ENCODE data around the gene ATF6. TPM values are rescaled to one million over a fixed set of nuclear protein-coding genes. Genes with fewer than 3 reads are reported as not detected.

The ATF6 gene
- total and polyA plus RNA-seq, 2 donors (not counting 1 experiment from before 2014, with no cell fraction given) = 5.7 to 26.6 TPM

DNA sequence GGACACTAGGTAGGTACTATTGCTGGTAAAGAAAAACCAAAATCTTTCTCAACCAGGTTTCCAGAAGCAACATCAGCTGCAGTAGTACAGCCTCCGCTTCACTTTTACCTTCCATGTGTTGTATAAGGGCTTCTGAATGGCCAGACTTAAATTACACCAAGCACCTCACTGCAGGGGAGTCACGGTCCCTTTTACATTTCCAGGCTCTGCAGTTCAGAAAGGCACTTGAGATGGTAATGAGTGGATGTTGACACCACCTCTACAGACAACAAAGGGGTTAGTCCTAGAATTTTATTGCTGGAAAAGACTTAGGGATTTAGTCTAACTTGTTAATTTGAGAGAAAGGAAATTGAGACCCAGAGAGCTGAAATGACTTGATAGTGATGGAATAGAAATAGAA is 28.5 kb upstream of the ATF6 start:
- no peaks in the 10 kb centered on the region for H3K79me2 ChIP-seq (ENCODE audit: control insufficient read depth, insufficient read depth, low read length)
- no peak overlapping the region for H3K9ac ChIP-seq (ENCODE audit: low read length)
- H3K9me3 ChIP-seq (ENCODE audit: control extremely low read depth in 1 of 3, control insufficient read depth in 2 of 3, insufficient read depth in 1 of 3, low read length in 2 of 3) = no peaks in the 10 kb centered on the region
- TF ChIP-seq EZH2 (IDR thresholded peaks at IDR 0.05; ENCODE audit: borderline replicate concordance, insufficient read depth, low read depth, low read length, poor library complexity, severe bottlenecking) = no peak
- TF ChIP-seq CTCF (IDR thresholded peaks at IDR 0.05) = no peak
- peaks cover 41% of the 10 kb centered on the region for H3K4me1 Mint-ChIP-seq
- H3K27ac Mint-ChIP-seq = peak overlapping the region; percentile 53
- CTCF ChIA-PET = interaction anchor here (0.9 to 7.9 kb wide), 14 partner anchors 8 to 263 kb away, joined by 3 to 142 read pairs (median 6); partner anchors contain the start of genes DUSP12, FCRLA and FCRLB
- ATAC-seq (ENCODE audit: low read depth) (no peak), DNase-seq (no peak)
- intact Hi-C loops (cut with micrococcal nuclease) = no loop called here
- no peak overlapping the region for H3K4me3 ChIP-seq (ENCODE audit: control extremely low read depth in 1 of 5, extremely low read depth in 1 of 5, insufficient read depth in 1 of 5, low read depth in 2 of 5, low read length in 4 of 5)
- H3K4me3 Mint-ChIP-seq = no peak overlapping the region
- H3K27me3 Mint-ChIP-seq = no peaks in the 10 kb centered on the region
- H2AFZ ChIP-seq (ENCODE audit: insufficient read depth, low read depth, low read length, poor library complexity, severe bottlenecking) = no peak overlapping the region
- no peak overlapping the region for H3K4me2 ChIP-seq (replicated peaks; ENCODE audit: low read depth, low read length, poor library complexity, severe bottlenecking)
- no peaks in the 10 kb centered on the region for H4K20me1 ChIP-seq (ENCODE audit: control insufficient read depth, insufficient read depth, low read length, poor library complexity, severe bottlenecking)
- no peaks in the 10 kb centered on the region for H3K9me3 Mint-ChIP-seq (ENCODE audit: insufficient read depth)
- no peaks in the 10 kb centered on the region for H3K36me3 ChIP-seq (replicated peaks in 1 of 2; ENCODE audit: control extremely low read depth in 1 of 2, control insufficient read depth in 1 of 2, extremely low read depth in 1 of 2, insufficient read depth in 2 of 2, low read length in 1 of 2)
- no peaks in the 10 kb centered on the region for H3K27me3 ChIP-seq (replicated peaks in 1 of 4; ENCODE audit: control extremely low read depth in 1 of 4, control insufficient read depth in 3 of 4, insufficient read depth in 4 of 4, low read length in 3 of 4)
- H3K27ac ChIP-seq (ENCODE audit: low read length in 2 of 2) = no peak overlapping the region
- peaks cover 34 to 35% of the 10 kb centered on the region in 2 donors for H3K4me1 ChIP-seq (ENCODE audit: control insufficient read depth in 2 of 2, insufficient read depth in 2 of 2, low read length in 2 of 2)
- no CpG with 5 or more reads among the region's 2 CpGs for WGBS (ENCODE audit: insufficient coverage)
- POLR2A ChIA-PET = interaction anchor here (2.1 to 5.7 kb wide), 3 partner anchors 10 to 125 kb away, joined by 5 to 82 read pairs (median 12); partner anchors contain the start of gene FCRLA

GRCh38 chr1:161738627-161739287 is 27.4 kb upstream of the ATF6 start:
- peak overlapping the region; percentile 26 for H2AFZ ChIP-seq (ENCODE audit: insufficient read depth, low read depth, low read length, poor library complexity, severe bottlenecking)
- H3K9me3 ChIP-seq (ENCODE audit: control extremely low read depth in 1 of 3, control insufficient read depth in 2 of 3, insufficient read depth in 1 of 3, low read length in 2 of 3) = no peaks in the 10 kb centered on the region
- intact Hi-C loops (cut with micrococcal nuclease) = loop anchor here (1.0 kb wide), 2 partner anchors 11 to 19 kb away; no protein-coding TSS in a partner anchor
- no peak for TF ChIP-seq EZH2 (IDR thresholded peaks at IDR 0.05; ENCODE audit: borderline replicate concordance, insufficient read depth, low read depth, low read length, poor library complexity, severe bottlenecking)
- TF ChIP-seq CTCF (IDR thresholded peaks at IDR 0.05) = peak; percentile 37
- no peak overlapping the region for H3K4me3 ChIP-seq (ENCODE audit: control extremely low read depth in 1 of 5, extremely low read depth in 1 of 5, insufficient read depth in 1 of 5, low read depth in 2 of 5, low read length in 4 of 5)
- Mint-ChIP-seq H3K27ac (peak overlapping the region; percentile 92), H3K4me3 (peak overlapping the region; percentile 74), H3K27me3 (no peaks in the 10 kb centered on the region), H3K4me1 (peaks cover 41% of the 10 kb centered on the region), H3K9me3 (ENCODE audit: insufficient read depth) (no peaks in the 10 kb centered on the region)
- DNase-seq (peak; percentile 80), ATAC-seq (ENCODE audit: low read depth) (peak; percentile 69)
- H3K79me2 ChIP-seq (ENCODE audit: control insufficient read depth, insufficient read depth, low read length) = no peaks in the 10 kb centered on the region
- peaks cover 34 to 35% of the 10 kb centered on the region in 2 donors for H3K4me1 ChIP-seq (ENCODE audit: control insufficient read depth in 2 of 2, insufficient read depth in 2 of 2, low read length in 2 of 2)
- CTCF ChIA-PET = interaction anchor here (0.7 to 7.9 kb wide), 24 partner anchors 10 to 1199 kb away, joined by 3 to 142 read pairs (median 4); partner anchors contain the start of genes DUSP12, FCRLA and HSPA6
- H3K4me2 ChIP-seq (replicated peaks; ENCODE audit: low read depth, low read length, poor library complexity, severe bottlenecking) = peak overlapping the region; percentile 65
- POLR2A ChIA-PET = interaction anchor here (0.7 to 5.7 kb wide), 8 partner anchors 11 to 307 kb away, joined by 3 to 82 read pairs (median 5); partner anchors contain the start of genes DUSP12 and FCRLA
- no peak overlapping the region for H3K9ac ChIP-seq (ENCODE audit: low read length)
- 14% methylated on average over 3 of the region's 4 CpGs for WGBS (ENCODE audit: insufficient coverage)
- no peaks in the 10 kb centered on the region for H3K27me3 ChIP-seq (replicated peaks in 1 of 4; ENCODE audit: control extremely low read depth in 1 of 4, control insufficient read depth in 3 of 4, insufficient read depth in 4 of 4, low read length in 3 of 4)
- no peaks in the 10 kb centered on the region for H4K20me1 ChIP-seq (ENCODE audit: control insufficient read depth, insufficient read depth, low read length, poor library complexity, severe bottlenecking)
- H3K36me3 ChIP-seq (replicated peaks in 1 of 2; ENCODE audit: control extremely low read depth in 1 of 2, control insufficient read depth in 1 of 2, extremely low read depth in 1 of 2, insufficient read depth in 2 of 2, low read length in 1 of 2) = no peaks in the 10 kb centered on the region
- peak overlapping the region; percentile 74 to 77 for H3K27ac ChIP-seq (ENCODE audit: low read length in 2 of 2)
